Stimulated activated CD4-positive, alpha-beta T cell treated with anti-CD3 and anti-CD28 coated beads, Interleukin-2, amount 100 ng/mL, for 24 hours (primary cell): ENCODE measurements around the gene CDA.

Source experiments
- DNase-seq, 2 donors: peaks; one replicate each; pipeline ENCODE4 v3.0.0-alpha.2; 2020

Gene CDA

DNA sequence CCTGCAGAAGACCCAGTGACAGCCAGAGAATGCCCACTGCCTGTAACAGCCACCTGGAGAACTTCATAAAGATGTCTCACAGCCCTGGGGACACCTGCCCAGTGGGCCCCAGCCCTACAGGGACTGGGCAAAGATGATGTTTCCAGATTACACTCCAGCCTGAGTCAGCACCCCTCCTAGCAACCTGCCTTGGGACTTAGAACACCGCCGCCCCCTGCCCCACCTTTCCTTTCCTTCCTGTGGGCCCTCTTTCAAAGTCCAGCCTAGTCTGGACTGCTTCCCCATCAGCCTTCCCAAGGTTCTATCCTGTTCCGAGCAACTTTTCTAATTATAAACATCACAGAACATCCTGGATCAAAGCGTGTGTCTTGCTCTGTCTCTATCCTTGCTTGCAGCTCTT, 29.7 kb downstream of the CDA start:
- no peak for DNase-seq

GRCh38 chr1:20619999-20620398, 31.1 kb downstream of the CDA start:
- no peak for DNase-seq

GRCh38 chr1:20621012-20621411, 32.1 kb downstream of the CDA start:
- no peak for DNase-seq

DNA sequence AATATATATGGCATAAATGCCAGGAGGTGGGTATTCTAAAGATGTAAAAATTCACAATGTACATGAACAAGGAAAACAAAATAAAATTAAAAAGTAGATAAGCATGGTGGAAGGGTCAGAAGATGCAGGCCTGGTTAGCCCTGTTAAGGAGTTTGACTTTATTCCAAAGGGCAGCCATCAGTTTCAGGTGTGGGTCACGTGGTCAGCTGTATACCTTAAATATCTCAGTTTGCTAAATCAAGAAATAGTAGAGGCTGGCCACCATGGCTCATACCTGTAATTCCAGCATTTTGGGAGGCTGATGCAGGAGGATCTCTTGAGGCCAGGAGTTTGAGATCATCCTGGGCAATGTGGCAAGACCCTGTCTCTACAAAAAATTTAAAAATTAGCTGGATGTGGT, 35.8 kb downstream of the CDA start:
- no peak for DNase-seq

GRCh38 chr1:20625176-20626097, 36.5 kb downstream of the CDA start:
- DNase-seq: no peak

- DNase-seq: no peak
Measured at GRCh38 chr1:20626098-20626427, 37.2 kb downstream of the CDA start.

DNA sequence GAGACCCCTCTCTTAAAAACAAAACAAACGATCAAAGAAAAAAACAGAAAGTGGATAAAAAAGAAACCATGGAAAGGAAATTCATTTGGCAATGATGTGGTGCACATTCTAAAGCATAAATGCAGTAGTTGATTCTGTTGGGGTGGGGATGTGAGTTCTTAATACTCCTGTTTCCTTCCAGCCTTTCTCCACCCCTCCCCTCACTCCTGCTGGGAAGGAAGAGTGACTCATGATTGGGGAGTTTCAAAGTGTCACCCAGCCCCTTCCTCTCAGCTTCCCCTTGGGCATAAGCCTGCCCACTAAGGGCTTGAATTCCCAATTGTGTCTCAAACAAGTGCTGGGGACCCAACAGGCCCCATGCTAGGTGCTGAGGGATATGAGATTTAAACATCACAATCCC, 37.6 kb downstream of the CDA start:
- no peak for DNase-seq

DNA sequence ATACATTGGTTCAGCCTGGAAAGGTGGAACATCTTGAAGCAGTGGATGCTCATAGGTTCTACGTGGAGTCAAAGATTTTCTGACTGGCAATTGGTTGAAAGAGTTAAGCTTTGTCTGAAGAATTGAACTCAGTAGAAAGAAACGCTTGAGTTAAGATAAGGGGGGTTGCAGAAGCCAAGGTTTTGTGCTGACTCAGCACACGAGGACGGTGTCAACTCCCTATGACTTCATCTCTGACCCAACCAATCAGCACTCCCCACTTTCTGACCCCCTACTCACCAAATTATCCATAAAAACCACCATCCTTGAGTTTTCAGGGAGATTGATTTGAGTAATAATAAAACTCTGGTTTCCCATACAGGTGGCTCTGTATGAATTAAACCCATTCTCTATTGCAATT, 41.8 kb downstream of the CDA start:
- DNase-seq: no peak

GRCh38 chr1:20632386-20632785, 43.5 kb downstream of the CDA start:
- DNase-seq: no peak

DNA sequence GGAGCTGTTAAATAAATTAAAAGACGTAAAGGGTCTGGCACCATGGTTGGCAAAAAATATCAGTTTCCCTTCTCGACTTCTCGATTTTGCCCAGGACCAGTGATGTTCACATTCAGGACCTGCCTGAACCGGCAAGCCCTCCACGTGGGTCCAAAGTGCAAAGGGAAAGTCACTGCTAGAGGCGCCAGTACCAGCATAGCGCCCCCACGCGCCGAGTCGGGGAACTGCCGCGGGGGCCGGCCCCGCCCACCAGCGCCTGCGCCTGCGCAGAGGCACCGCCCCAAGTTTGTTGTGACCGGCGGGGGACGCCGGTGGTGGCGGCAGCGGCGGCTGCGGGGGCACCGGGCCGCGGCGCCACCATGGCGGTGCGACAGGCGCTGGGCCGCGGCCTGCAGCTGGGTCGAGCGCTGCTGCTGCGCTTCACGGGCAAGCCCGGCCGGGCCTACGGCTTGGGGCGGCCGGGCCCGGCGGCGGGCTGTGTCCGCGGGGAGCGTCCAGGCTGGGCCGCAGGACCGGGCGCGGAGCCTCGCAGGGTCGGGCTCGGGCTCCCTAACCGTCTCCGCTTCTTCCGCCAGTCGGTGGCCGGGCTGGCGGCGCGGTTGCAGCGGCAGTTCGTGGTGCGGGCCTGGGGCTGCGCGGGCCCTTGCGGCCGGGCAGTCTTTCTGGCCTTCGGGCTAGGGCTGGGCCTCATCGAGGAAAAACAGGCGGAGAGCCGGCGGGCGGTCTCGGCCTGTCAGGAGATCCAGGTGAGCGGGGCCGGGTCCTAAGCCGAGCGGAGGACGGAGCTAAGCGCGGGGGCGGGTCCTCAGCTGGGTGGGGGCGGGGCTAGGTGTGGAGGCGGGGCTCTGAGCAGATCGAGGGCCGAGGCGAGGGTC, 44.5 kb downstream of the CDA start, which contains the start of gene PINK1:
PINK1 (plus strand) TSS at position 269 of the 875 bp plus-strand sequence; CDS start at position 360, 91 bp downstream.
- DNase-seq: peak; percentile 84 to 89

DNA sequence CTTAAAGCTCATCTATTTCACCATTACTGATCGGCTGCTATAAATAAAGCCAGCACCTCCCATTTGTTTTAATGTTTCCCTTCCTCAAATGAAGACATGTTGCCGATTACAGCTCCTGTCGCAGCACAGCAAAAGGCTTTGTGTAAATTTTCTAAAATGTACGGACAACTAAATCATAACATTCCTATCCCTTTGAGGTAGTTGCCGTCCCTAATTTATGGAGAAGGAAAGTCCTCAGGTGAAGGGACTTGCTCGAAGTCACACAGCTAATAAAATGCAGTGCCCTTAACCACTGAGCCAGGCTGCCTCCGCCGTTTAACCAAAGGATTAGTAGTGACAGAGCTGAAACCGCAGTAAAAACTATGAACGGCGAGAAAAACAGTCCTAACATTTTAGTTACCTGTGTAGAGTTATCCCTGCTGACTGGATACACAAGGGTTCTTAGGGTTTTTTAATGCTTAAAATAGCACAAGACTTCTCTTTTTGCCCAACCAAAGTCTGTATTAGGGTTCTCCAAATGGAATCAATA, 45.2 kb downstream of the CDA start:
- peak; percentile 15 to 26 for DNase-seq

DNA sequence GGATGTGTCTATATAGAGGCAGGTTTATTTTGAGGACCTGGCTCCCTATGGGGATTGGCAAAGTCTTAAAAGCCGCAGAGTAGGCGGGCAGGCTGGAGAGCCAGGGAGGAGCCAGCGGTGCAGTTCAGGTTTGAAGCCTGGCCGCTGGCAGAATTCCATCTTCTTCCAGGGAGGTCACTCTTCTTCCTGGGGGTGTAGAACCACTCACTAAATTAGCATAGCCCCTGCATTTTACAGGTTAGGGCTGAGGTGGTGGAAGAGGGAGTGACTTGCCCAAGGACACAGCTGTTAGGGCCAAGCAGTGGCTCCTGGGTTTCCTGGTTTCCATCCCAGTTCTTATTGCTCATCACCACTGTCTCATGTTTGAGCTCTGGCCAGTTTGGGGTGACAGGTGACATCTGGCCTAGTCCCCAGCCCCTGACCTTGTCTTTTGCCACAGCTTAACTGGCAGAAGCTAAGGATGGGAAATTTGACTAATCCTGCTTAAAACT, 45.7 kb downstream of the CDA start:
- no peak for DNase-seq

DNA sequence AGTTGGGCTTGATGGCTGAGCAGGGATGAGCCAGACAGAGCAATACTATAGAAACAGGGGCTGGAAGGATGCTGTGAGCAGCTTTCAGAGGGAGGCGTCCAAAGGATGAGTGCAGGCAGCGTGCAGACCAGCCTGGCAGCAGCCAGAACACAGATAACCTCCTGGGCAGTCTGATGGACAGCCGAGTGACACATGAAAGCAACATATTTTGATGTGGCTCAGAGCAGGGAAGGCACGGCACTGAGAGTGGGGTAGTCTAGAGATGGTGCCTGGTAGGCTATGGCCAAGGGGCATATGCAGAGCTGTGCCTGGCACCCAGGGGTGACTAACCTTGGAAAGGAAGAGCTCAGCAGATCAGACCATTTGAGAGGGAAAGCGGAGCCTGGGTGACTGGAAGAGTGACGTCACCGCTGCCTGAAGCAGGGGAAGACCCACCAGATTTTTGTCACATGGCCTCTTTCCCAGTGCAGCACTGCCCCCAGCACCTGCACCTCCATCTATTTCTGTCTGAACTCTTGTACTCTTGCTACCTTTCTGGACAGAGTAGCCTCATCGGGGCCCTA, 48.0 kb downstream of the CDA start:
- no peak for DNase-seq

GRCh38 chr1:20640183-20640597, 51.3 kb downstream of the CDA start:
- peak; percentile 57 to 68 for DNase-seq

GRCh38 chr1:20641975-20642374, 53.1 kb downstream of the CDA start:
- no peak for DNase-seq

GRCh38 chr1:20643080-20643479, 54.2 kb downstream of the CDA start:
- DNase-seq: no peak

DNA sequence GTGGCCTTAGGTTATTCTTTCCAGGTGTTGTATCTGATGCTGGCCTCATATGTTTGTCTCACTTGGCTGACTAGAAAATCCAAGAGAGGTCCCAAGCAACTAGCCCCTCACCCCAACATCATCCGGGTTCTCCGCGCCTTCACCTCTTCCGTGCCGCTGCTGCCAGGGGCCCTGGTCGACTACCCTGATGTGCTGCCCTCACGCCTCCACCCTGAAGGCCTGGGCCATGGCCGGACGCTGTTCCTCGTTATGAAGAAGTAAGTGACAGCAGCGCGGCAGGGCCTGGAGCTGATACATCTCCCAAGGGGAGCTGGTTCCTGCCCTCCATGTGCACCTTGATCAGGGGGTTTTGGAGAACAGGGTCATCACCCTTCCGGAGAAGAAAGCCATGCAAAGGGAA, 55.5 kb downstream of the CDA start:
- no peak for DNase-seq

- no peak for DNase-seq
Measured at GRCh38 chr1:20645414-20645813, 56.5 kb downstream of the CDA start.

DNA sequence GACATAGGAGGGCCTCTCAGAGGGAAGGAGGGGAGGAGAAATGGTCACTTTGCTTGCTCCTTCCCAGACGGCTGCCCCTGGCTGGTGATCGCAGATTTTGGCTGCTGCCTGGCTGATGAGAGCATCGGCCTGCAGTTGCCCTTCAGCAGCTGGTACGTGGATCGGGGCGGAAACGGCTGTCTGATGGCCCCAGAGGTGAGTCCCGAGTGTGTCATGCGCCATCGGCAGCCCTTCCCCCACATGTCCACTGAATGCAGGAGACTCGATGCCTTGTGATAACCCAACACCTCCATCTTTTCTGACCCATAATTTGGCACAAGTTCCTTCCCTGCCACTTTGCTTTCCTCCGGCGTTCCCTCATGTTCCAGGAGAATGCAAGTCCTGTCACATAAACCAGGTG, 59.5 kb downstream of the CDA start:
- no peak for DNase-seq

- no peak for DNase-seq
Measured at GRCh38 chr1:20648946-20649345, 60.0 kb downstream of the CDA start.

- DNase-seq: no peak
Measured at GRCh38 chr1:20652300-20652699, 63.4 kb downstream of the CDA start.

- DNase-seq: no peak
Measured at GRCh38 chr1:20654104-20654690, 65.3 kb downstream of the CDA start.

DNA sequence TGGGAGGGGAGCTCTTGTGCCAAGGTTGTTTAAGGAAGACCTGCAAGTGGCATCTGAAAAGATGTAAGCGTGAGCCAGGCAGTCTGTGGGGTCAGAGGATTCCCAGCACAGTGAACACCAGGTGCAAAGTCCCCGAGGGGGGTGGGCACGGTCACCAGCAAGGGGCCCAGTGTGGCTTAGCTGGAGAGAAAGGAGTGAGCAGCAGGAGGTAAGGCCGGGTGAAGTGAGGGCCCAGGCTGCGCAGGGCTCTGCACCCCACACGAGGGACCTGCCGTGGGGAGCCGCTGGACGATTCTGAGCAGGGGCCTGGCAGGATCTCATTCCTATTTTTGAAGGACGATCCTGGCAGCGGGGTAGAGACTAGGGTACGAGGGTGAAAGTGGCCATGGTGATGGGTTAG, 68.1 kb downstream of the CDA start:
- no peak for DNase-seq
